ENCODE results near the gene TOX2. TPM values are rescaled to one million over a fixed set of nuclear protein-coding genes. Genes with fewer than 3 reads are reported as not detected.
A peak's percentile ranks its signal among the peaks of the same experiment; 100 is the strongest.

The TOX2 gene
- polyA plus RNA-seq, 1 donor: 4.7 TPM

- Histone ChIP-seq H3K36me3 (ENCODE audit: control insufficient read depth, insufficient read depth, low read length) (no peaks in the 10 kb centered on the region), H3K4me1 (ENCODE audit: control insufficient read depth, insufficient read depth, low read length) (no peaks in the 10 kb centered on the region), H3K27me3 (ENCODE audit: control insufficient read depth, insufficient read depth, low read length) (peaks cover 3% of the 10 kb centered on the region), H3K4me3 (ENCODE audit: low read length) (no peak overlapping the region), H3K9me3 (ENCODE audit: control insufficient read depth, low read depth, low read length) (no peaks in the 10 kb centered on the region), H3K27ac (ENCODE audit: low read length) (no peak overlapping the region)
- no peak for DNase-seq
- no CpG with 5 or more reads among the region's 4 CpGs for WGBS (ENCODE audit: insufficient coverage, low lambda C conversion rate)
Measured at GRCh38 chr20:43900496-43900895, 14.2 kb upstream of the TOX2 start.

- no CpG with 5 or more reads among the region's 3 CpGs for WGBS (ENCODE audit: insufficient coverage, low lambda C conversion rate)
- Histone ChIP-seq H3K27me3 (ENCODE audit: control insufficient read depth, insufficient read depth, low read length) (peaks cover 3% of the 10 kb centered on the region), H3K4me3 (ENCODE audit: low read length) (no peak overlapping the region), H3K4me1 (ENCODE audit: control insufficient read depth, insufficient read depth, low read length) (no peaks in the 10 kb centered on the region), H3K36me3 (ENCODE audit: control insufficient read depth, insufficient read depth, low read length) (no peaks in the 10 kb centered on the region), H3K27ac (ENCODE audit: low read length) (no peak overlapping the region), H3K9me3 (ENCODE audit: control insufficient read depth, low read depth, low read length) (no peaks in the 10 kb centered on the region)
- DNase-seq: no peak
Measured at GRCh38 chr20:43901296-43901695, 13.4 kb upstream of the TOX2 start.

GRCh38 chr20:43903953-43904826, 10.5 kb upstream of the TOX2 start:
- Histone ChIP-seq H3K9me3 (ENCODE audit: control insufficient read depth, low read depth, low read length) (no peaks in the 10 kb centered on the region), H3K36me3 (ENCODE audit: control insufficient read depth, insufficient read depth, low read length) (no peaks in the 10 kb centered on the region), H3K4me3 (ENCODE audit: low read length) (no peak overlapping the region), H3K27ac (ENCODE audit: low read length) (no peak overlapping the region), H3K27me3 (ENCODE audit: control insufficient read depth, insufficient read depth, low read length) (peaks cover 5% of the 10 kb centered on the region), H3K4me1 (ENCODE audit: control insufficient read depth, insufficient read depth, low read length) (no peaks in the 10 kb centered on the region)
- peak; percentile 29 to 68 for DNase-seq
- no CpG with 5 or more reads among the region's 14 CpGs for WGBS (ENCODE audit: insufficient coverage, low lambda C conversion rate)

- Histone ChIP-seq H3K9me3 (ENCODE audit: control insufficient read depth, low read depth, low read length) (no peaks in the 10 kb centered on the region), H3K27me3 (ENCODE audit: control insufficient read depth, insufficient read depth, low read length) (peaks cover 2% of the 10 kb centered on the region), H3K4me3 (ENCODE audit: low read length) (no peak overlapping the region), H3K4me1 (ENCODE audit: control insufficient read depth, insufficient read depth, low read length) (no peaks in the 10 kb centered on the region), H3K36me3 (ENCODE audit: control insufficient read depth, insufficient read depth, low read length) (no peaks in the 10 kb centered on the region), H3K27ac (ENCODE audit: low read length) (no peak overlapping the region)
- WGBS (ENCODE audit: insufficient coverage, low lambda C conversion rate): no CpG with 5 or more reads among the region's 8 CpGs
- no peak for DNase-seq
Measured at GRCh38 chr20:43904827-43905177, 9.8 kb upstream of the TOX2 start.

- Histone ChIP-seq H3K27me3 (ENCODE audit: control insufficient read depth, insufficient read depth, low read length) (peaks cover 2% of the 10 kb centered on the region), H3K4me1 (ENCODE audit: control insufficient read depth, insufficient read depth, low read length) (no peaks in the 10 kb centered on the region), H3K9me3 (ENCODE audit: control insufficient read depth, low read depth, low read length) (no peaks in the 10 kb centered on the region), H3K36me3 (ENCODE audit: control insufficient read depth, insufficient read depth, low read length) (no peaks in the 10 kb centered on the region), H3K4me3 (ENCODE audit: low read length) (no peak overlapping the region), H3K27ac (ENCODE audit: low read length) (no peak overlapping the region)
- 100% methylated on average over 1 of the region's 2 CpGs for WGBS (ENCODE audit: insufficient coverage, low lambda C conversion rate)
- no peak for DNase-seq
Measured at GRCh38 chr20:43906505-43907034, 8.1 kb upstream of the TOX2 start.

GRCh38 chr20:43909211-43909610, 5.4 kb upstream of the TOX2 start:
- H3K4me1 ChIP-seq (ENCODE audit: control insufficient read depth, insufficient read depth, low read length): no peaks in the 10 kb centered on the region
- H3K27ac ChIP-seq (ENCODE audit: low read length): no peak overlapping the region
- H3K27me3 ChIP-seq (ENCODE audit: control insufficient read depth, insufficient read depth, low read length): peaks cover 16% of the 10 kb centered on the region
- no peaks in the 10 kb centered on the region for H3K36me3 ChIP-seq (ENCODE audit: control insufficient read depth, insufficient read depth, low read length)
- DNase-seq: no peak
- no peaks in the 10 kb centered on the region for H3K9me3 ChIP-seq (ENCODE audit: control insufficient read depth, low read depth, low read length)
- no CpG with 5 or more reads among the region's 3 CpGs for WGBS (ENCODE audit: insufficient coverage, low lambda C conversion rate)
- no peak overlapping the region for H3K4me3 ChIP-seq (ENCODE audit: low read length)

GRCh38 chr20:43909720-43910119, 4.9 kb upstream of the TOX2 start:
- no CpG with 5 or more reads among the region's 5 CpGs for WGBS (ENCODE audit: insufficient coverage, low lambda C conversion rate)
- no peak overlapping the region for H3K27ac ChIP-seq (ENCODE audit: low read length)
- H3K4me1 ChIP-seq (ENCODE audit: control insufficient read depth, insufficient read depth, low read length): no peaks in the 10 kb centered on the region

GRCh38 chr20:43910564-43910963, 4.1 kb upstream of the TOX2 start:
- DNase-seq: no peak
- Histone ChIP-seq H3K4me3 (ENCODE audit: low read length) (no peak overlapping the region), H3K4me1 (ENCODE audit: control insufficient read depth, insufficient read depth, low read length) (no peaks in the 10 kb centered on the region), H3K36me3 (ENCODE audit: control insufficient read depth, insufficient read depth, low read length) (no peaks in the 10 kb centered on the region), H3K27ac (ENCODE audit: low read length) (no peak overlapping the region), H3K9me3 (ENCODE audit: control insufficient read depth, low read depth, low read length) (peaks cover 1% of the 10 kb centered on the region), H3K27me3 (ENCODE audit: control insufficient read depth, insufficient read depth, low read length) (peaks cover 26% of the 10 kb centered on the region)
- WGBS (ENCODE audit: insufficient coverage, low lambda C conversion rate): no CpG with 5 or more reads among the region's 4 CpGs

More at GRCh38 chr20:43909720-43910119, 4.9 kb upstream of the TOX2 start:
- H3K4me3 ChIP-seq (ENCODE audit: low read length): no peak overlapping the region
- peaks cover 19% of the 10 kb centered on the region for H3K27me3 ChIP-seq (ENCODE audit: control insufficient read depth, insufficient read depth, low read length)
- no peak for DNase-seq
- H3K9me3 ChIP-seq (ENCODE audit: control insufficient read depth, low read depth, low read length): no peaks in the 10 kb centered on the region
- no peaks in the 10 kb centered on the region for H3K36me3 ChIP-seq (ENCODE audit: control insufficient read depth, insufficient read depth, low read length)

GRCh38 chr20:43911066-43911465, 3.6 kb upstream of the TOX2 start:
- no peak for DNase-seq
- Histone ChIP-seq H3K4me1 (ENCODE audit: control insufficient read depth, insufficient read depth, low read length) (no peaks in the 10 kb centered on the region), H3K27ac (ENCODE audit: low read length) (no peak overlapping the region), H3K27me3 (ENCODE audit: control insufficient read depth, insufficient read depth, low read length) (peaks cover 31% of the 10 kb centered on the region), H3K36me3 (ENCODE audit: control insufficient read depth, insufficient read depth, low read length) (no peaks in the 10 kb centered on the region), H3K4me3 (ENCODE audit: low read length) (no peak overlapping the region), H3K9me3 (ENCODE audit: control insufficient read depth, low read depth, low read length) (peaks cover 4% of the 10 kb centered on the region)
- no CpG with 5 or more reads among the region's 2 CpGs for WGBS (ENCODE audit: insufficient coverage, low lambda C conversion rate)

- Histone ChIP-seq H3K4me1 (ENCODE audit: control insufficient read depth, insufficient read depth, low read length) (no peaks in the 10 kb centered on the region), H3K27me3 (ENCODE audit: control insufficient read depth, insufficient read depth, low read length) (peaks cover 48% of the 10 kb centered on the region), H3K4me3 (ENCODE audit: low read length) (no peak overlapping the region), H3K27ac (ENCODE audit: low read length) (no peak overlapping the region), H3K9me3 (ENCODE audit: control insufficient read depth, low read depth, low read length) (peaks cover 4% of the 10 kb centered on the region), H3K36me3 (ENCODE audit: control insufficient read depth, insufficient read depth, low read length) (no peaks in the 10 kb centered on the region)
- WGBS (ENCODE audit: insufficient coverage, low lambda C conversion rate): no CpG with 5 or more reads among the region's 3 CpGs
- DNase-seq: no peak
Measured at GRCh38 chr20:43913291-43914025, 1.2 kb upstream of the TOX2 start.

Data from large intestine (tissue), 3 donors.